ENCODE results near the gene IGFBPL1. TPM values are rescaled to one million over a fixed set of nuclear protein-coding genes. Genes with fewer than 3 reads are reported as not detected.
"Not testable (repeated sequence)": the region's sequence is repeated elsewhere in the genome, so short reads cannot be mapped to it uniquely, and the experiment has no call there.

Gene IGFBPL1
- total and polyA plus RNA-seq, 12 donors, result not detected

DNA sequence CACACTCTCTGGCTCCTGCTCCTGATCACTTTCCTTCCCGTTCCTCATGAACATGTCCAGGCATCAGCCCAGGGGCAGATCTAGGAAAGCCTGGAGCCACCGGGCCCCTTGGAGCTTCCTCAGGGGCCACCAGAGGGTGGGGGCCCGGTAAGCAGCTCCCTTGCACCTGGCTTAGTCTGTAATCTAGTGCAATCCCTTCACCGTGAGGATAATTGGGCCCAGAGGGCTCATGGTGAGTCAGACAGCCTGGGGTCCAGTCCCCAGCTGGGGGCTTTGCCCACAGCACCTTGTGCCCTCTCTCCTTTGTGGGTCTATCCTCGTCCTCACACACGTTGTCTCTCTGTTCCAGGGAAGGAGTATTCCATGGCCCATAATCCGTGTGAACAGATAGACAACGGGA is 42.1 kb downstream of the IGFBPL1 start:
- H3K27ac ChIP-seq, result no peak overlapping the region
- TF ChIP-seq, protein P1, sequence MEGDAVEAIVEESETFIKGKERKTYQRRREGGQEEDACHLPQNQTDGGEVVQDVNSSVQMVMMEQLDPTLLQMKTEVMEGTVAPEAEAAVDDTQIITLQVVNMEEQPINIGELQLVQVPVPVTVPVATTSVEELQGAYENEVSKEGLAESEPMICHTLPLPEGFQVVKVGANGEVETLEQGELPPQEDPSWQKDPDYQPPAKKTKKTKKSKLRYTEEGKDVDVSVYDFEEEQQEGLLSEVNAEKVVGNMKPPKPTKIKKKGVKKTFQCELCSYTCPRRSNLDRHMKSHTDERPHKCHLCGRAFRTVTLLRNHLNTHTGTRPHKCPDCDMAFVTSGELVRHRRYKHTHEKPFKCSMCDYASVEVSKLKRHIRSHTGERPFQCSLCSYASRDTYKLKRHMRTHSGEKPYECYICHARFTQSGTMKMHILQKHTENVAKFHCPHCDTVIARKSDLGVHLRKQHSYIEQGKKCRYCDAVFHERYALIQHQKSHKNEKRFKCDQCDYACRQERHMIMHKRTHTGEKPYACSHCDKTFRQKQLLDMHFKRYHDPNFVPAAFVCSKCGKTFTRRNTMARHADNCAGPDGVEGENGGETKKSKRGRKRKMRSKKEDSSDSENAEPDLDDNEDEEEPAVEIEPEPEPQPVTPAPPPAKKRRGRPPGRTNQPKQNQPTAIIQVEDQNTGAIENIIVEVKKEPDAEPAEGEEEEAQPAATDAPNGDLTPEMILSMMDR (IDR thresholded peaks at IDR 0.05), result no peak
- ATAC-seq (no peak), DNase-seq (no peak)
- H3K27me3 ChIP-seq, result no peaks in the 10 kb centered on the region
- H3K36me3 ChIP-seq, result no peaks in the 10 kb centered on the region
- peaks cover 0 to 8% (median 0%) of the 10 kb centered on the region in 9 donors for H3K4me1 ChIP-seq
- 85% methylated on average over 8 of the region's 8 CpGs for WGBS, 2 donors
- intact Hi-C loops (cut with DNase I), result no loop called here
- H3K4me3 ChIP-seq, result no peak overlapping the region
- peaks cover 0 to 16% (median 5%) of the 10 kb centered on the region in 11 donors for H3K9me3 ChIP-seq

DNA sequence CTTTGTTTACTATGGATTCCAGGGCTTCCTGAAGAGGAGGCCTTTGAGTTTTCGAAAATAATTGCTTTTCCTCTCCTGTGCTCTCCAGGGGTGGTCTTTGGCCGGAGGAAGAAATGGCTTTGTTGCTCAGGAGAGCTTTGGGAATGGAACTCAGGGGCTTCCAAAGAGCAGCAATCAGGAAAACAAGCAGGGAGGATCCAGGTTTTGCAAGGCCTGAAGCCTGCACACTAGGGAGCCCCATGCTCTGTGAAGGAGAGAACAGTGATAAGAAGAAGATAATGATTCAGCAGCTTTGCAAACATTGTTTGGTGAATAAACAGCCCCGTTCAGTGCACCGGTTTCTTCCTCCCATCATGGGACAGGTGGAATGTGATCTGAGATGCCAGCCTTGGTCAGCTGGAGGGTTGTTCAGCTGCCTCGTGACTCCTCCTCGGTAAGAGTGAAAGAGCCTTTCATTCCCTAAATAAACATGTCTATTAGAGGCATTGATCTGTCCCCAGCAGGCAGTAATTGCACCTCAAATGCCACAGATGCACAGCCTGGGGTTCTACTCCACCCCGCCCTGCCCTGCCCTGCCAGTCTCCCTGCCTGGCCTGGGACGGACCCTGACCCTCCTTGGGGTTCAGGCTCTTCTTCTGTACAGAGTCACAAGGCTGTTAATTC is 43.3 kb downstream of the IGFBPL1 start:
- 51 to 61% methylated on average over 8 of the region's 8 CpGs for WGBS, 2 donors
- peak in 3 of 8 donors; percentile 15 to 29 (median 22) for ATAC-seq
- Histone ChIP-seq H3K9me3 (peaks cover 0 to 16% (median 5%) of the 10 kb centered on the region in 11 donors), H3K4me3 (no peak overlapping the region), H3K27me3 (no peaks in the 10 kb centered on the region), H3K4me1 (peaks cover 0 to 8% (median 0%) of the 10 kb centered on the region in 9 donors), H3K36me3 (no peaks in the 10 kb centered on the region), H3K27ac (no peak overlapping the region)
- no peak for DNase-seq
- TF ChIP-seq, protein P1 (IDR thresholded peaks at IDR 0.05), result no peak
- intact Hi-C loops (cut with DNase I), result no loop called here

DNA sequence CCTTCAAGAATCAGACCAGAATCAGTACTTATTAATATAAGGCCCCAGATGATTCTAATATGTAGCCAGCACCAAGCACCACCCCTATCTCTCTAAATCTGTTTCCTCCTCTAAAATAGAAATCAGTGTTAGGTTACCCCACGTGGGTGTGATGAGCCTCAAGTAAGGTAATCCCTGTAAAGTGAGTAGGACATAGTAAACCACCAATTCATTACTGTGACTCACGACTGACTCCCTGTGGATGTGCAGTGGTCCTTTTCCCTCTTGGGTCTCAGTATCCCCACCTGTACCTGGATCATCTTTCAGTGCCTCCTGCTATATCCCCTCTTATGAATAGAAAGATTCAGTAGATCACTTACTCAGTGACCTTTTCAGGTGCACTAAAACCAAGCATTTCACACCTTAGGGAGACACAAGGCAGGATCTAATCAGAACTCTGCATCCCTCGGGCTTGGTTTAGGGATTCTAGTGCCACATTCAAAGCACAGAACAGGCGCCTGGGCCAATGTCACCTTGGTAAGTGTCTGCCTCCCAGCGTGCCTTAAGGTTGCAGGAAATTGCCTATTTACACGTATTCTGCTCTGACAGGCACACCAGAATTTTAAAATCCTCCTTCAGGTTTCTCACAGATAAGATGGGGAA is 43.9 kb downstream of the IGFBPL1 start:
- DNase-seq, result no peak
- peak in 1 of 8 donors; percentile 39 for ATAC-seq
- no peaks in the 10 kb centered on the region for H3K27me3 ChIP-seq
- no peak overlapping the region for H3K27ac ChIP-seq
- no peaks in the 10 kb centered on the region for H3K36me3 ChIP-seq
- 66 to 69% methylated on average over 6 of the region's 6 CpGs for WGBS, 2 donors
- no peak overlapping the region for H3K4me3 ChIP-seq
- intact Hi-C loops (cut with DNase I), result no loop called here
- H3K4me1 ChIP-seq, result peaks cover 0 to 8% (median 0%) of the 10 kb centered on the region in 9 donors
- H3K9me3 ChIP-seq, result peaks cover 0 to 13% (median 5%) of the 10 kb centered on the region in 11 donors
- TF ChIP-seq, protein P1 (IDR thresholded peaks at IDR 0.05), result no peak

DNA sequence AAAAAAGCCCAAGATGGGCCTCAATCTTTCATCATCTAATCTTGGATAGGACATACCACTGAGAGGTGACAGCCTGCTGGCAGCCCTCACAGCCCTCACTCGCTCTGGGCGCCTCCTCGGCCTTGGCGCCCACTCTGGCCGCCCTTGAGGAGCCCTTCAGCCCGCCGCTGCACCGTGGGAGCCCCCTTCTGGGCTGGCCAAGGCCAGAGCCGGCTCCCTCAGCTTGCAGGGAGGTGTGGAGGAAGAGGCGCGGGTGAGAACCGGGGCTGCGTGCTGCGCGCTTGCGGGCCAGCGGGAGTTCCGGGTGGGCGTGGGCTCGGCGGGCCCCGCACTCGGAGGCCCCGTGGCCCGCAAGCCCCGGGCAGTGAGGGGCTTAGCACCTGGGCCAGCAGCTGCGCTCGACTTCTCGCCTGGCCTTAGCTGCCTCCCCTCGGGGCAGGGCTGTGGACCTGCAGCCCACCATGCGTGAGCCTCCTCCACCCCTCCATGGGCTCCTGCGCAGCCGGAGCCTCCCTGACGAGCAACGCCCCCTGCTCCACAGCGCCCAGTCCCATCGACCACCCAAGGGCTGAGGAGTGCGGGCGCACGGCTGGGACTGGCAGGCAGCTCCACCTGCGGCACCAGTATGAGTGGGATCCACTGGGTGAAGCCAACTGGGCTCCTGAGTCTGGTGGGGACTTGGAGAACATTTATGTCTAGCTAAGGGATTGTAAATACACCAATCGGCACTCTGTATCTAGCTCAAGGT is 46.7 kb downstream of the IGFBPL1 start:
- intact Hi-C loops (cut with DNase I); H3K27ac ChIP-seq; ATAC-seq; H3K9me3 ChIP-seq; H3K27me3 ChIP-seq; H3K4me1 ChIP-seq; H3K36me3 ChIP-seq; DNase-seq; H3K4me3 ChIP-seq: not testable (repeated sequence)
- WGBS, 2 donors, result 94 to 95% methylated on average over 41 to 42 of the region's 42 CpGs
